Type B pancreatic cell (in vitro differentiated cells): ENCODE data around the gene MAPK8. TPM values are rescaled to one million over a fixed set of nuclear protein-coding genes. Genes with fewer than 3 reads are reported as not detected.

Source experiments
- DNase-seq: peaks from one replicate; pipeline ENCODE4 v3.0.0; 2021; ENCODE audit warnings: mixed read lengths; ENCODE audit not compliant: unreplicated experiment; ENCODE audit errors: extremely low spot score
- H3K27ac Mint-ChIP-seq: 2 replicates; pipeline ENCODE4 v1.8.0; 2021; ENCODE audit warnings: mild to moderate bottlenecking, mixed read lengths
- H3K27me3 Mint-ChIP-seq: 2 replicates; pipeline ENCODE4 v1.8.0; 2021; ENCODE audit warnings: mixed read lengths
- H3K36me3 Mint-ChIP-seq: 2 replicates; pipeline ENCODE4 v1.8.0; 2021; ENCODE audit warnings: mixed read lengths
- H3K4me1 Mint-ChIP-seq: one replicate; pipeline ENCODE4 v1.8.0; 2021; ENCODE audit warnings: mixed read lengths; ENCODE audit not compliant: unreplicated experiment
- H3K4me3 Mint-ChIP-seq: 2 replicates; pipeline ENCODE4 v1.8.0; 2021; ENCODE audit warnings: mild to moderate bottlenecking, mixed read lengths
- H3K9me3 Mint-ChIP-seq: 2 replicates; pipeline ENCODE4 v1.8.0; 2021; ENCODE audit warnings: mixed read lengths
- CTCF ChIP-seq: fragments of 200-600 bp; sonication (generic); conservative IDR thresholded peaks from 2 replicates; pipeline ENCODE4 v1.5.0; 2021; ENCODE audit warnings: antibody characterized with exemption, mild to moderate bottlenecking
- total RNA-seq: library from RNA; stranded (reverse); gene quantifications from 2 replicates; pipeline ENCODE4 v1.2.1, GENCODE V29; 2021; ENCODE audit warnings: low replicate concordance

The MAPK8 gene
- total RNA-seq, 1 donor from 2014 or later = 48.4 TPM

GRCh38 chr10:48363617-48364355 is 57.3 kb downstream of the MAPK8 start:
- Mint-ChIP-seq H3K4me1 (peaks cover 22% of the 10 kb centered on the region), H3K9me3 (no peaks in the 10 kb centered on the region), H3K27me3 (no peaks in the 10 kb centered on the region), H3K27ac (peak overlapping the region; percentile 1), H3K4me3 (no peak overlapping the region), H3K36me3 (no peaks in the 10 kb centered on the region)
- no peak for DNase-seq
- TF ChIP-seq CTCF = peak; percentile 79

- Mint-ChIP-seq H3K36me3 (no peaks in the 10 kb centered on the region), H3K9me3 (no peaks in the 10 kb centered on the region), H3K27me3 (no peaks in the 10 kb centered on the region), H3K27ac (no peak overlapping the region), H3K4me1 (peaks cover 22% of the 10 kb centered on the region), H3K4me3 (no peak overlapping the region)
- no peak for TF ChIP-seq CTCF
- DNase-seq = no peak
These were observed 58.4 kb downstream of the MAPK8 start for GRCh38 chr10:48364659-48365405.

DNA sequence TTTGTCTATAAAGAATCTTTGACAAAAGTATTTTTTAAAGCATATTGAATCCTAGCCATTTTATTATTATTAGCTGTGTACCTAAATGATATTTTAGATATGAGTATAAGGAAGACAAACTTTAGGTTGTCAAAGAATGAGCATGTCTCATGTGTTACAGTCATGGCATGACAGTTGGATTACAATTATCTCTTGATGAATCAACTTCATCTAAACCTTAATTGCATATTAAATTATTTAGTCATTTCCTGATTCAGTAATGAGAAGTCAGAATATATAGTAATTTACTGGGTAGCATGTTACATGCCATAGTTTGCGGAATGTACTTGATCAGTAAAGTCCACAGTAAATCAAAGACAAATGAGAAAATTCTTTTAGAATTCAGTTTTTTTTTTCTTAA is 59.2 kb downstream of the MAPK8 start:
- no peak overlapping the region for H3K4me3 Mint-ChIP-seq
- no peak overlapping the region for H3K27ac Mint-ChIP-seq
- TF ChIP-seq CTCF = no peak
- no peaks in the 10 kb centered on the region for H3K36me3 Mint-ChIP-seq
- no peak for DNase-seq
- H3K27me3 Mint-ChIP-seq = no peaks in the 10 kb centered on the region
- H3K4me1 Mint-ChIP-seq = peaks cover 16% of the 10 kb centered on the region
- H3K9me3 Mint-ChIP-seq = no peaks in the 10 kb centered on the region

DNA sequence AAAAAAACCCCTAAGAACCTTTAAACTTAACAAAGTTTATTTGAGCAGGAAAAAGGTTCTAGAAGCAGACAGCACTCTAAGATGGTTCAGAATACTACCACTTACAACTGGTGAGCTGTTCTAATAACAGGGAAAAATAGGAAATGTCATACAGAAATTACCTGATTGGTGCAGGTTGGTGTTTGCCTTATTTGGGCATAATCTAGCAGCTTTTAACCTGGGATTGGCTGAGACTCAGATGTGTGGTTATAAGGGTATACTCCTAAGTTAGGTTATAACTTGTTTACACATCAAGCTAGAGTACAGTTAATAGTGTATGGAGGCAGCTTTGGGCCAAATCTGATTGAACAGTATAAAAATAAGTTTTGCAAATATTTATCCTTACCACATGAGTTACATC is 59.8 kb downstream of the MAPK8 start:
- no peaks in the 10 kb centered on the region for H3K36me3 Mint-ChIP-seq
- H3K27ac Mint-ChIP-seq = no peak overlapping the region
- H3K4me3 Mint-ChIP-seq = no peak overlapping the region
- DNase-seq = no peak
- H3K9me3 Mint-ChIP-seq = no peaks in the 10 kb centered on the region
- no peaks in the 10 kb centered on the region for H3K27me3 Mint-ChIP-seq
- no peak for TF ChIP-seq CTCF
- peaks cover 15% of the 10 kb centered on the region for H3K4me1 Mint-ChIP-seq

- no peaks in the 10 kb centered on the region for H3K27me3 Mint-ChIP-seq
- H3K4me1 Mint-ChIP-seq = peaks cover 5% of the 10 kb centered on the region
- H3K9me3 Mint-ChIP-seq = no peaks in the 10 kb centered on the region
- H3K36me3 Mint-ChIP-seq = peaks cover 5% of the 10 kb centered on the region
- no peak for DNase-seq
- no peak overlapping the region for H3K4me3 Mint-ChIP-seq
- H3K27ac Mint-ChIP-seq = no peak overlapping the region
- TF ChIP-seq CTCF = no peak
These were observed 63.0 kb downstream of the MAPK8 start for GRCh38 chr10:48369501-48369900.
